SU-DHL-6 (cell line): ENCODE results near the gene FCRL1.

Source experiments
- H2AFZ ChIP-seq: fragments of 200-600 bp; sonication (generic); 2 replicates; pipeline ENCODE4 v1.6.1; 2014; ENCODE audit warnings: low read depth, mild to moderate bottlenecking, moderate library complexity, mixed read lengths, antibody characterized with exemption, low read length; ENCODE audit not compliant: severe bottlenecking
- H3F3A ChIP-seq: fragments of 200-600 bp; shearing (Covaris generic); 2 replicates; pipeline ENCODE4 v1.6.0; 2016; ENCODE audit warnings: antibody characterized with exemption, mild to moderate bottlenecking; ENCODE audit not compliant: insufficient read depth
- H3K27ac ChIP-seq: fragments of 200-600 bp; sonication (generic); 2 replicates; pipeline ENCODE4 v1.5.1; 2016; ENCODE audit warnings: low read depth, mild to moderate bottlenecking, low read length, moderate library complexity, mixed read lengths
- H3K27me3 ChIP-seq: fragments of 200-600 bp; sonication (generic), shearing (Covaris generic); 2 replicates; pipeline ENCODE4 v1.6.0; 2014; ENCODE audit warnings: mild to moderate bottlenecking, low read length
- H3K36me3 ChIP-seq: fragments of 200-600 bp; sonication (generic); 2 replicates; pipeline ENCODE4 v1.6.1; 2014; ENCODE audit warnings: mild to moderate bottlenecking, low read length, mixed read lengths
- H3K4me2 ChIP-seq: fragments of 300-600, 200-600 bp; shearing (Covaris generic), sonication (generic); 2 replicates; pipeline ENCODE4 v1.6.0; 2014; ENCODE audit warnings: low read length, low read depth, mild to moderate bottlenecking; ENCODE audit not compliant: poor library complexity, severe bottlenecking
- H3K4me3 ChIP-seq: fragments of 200-600 bp; sonication (generic); 2 replicates; pipeline ENCODE4 v1.5.1; 2014; ENCODE audit warnings: antibody characterized with exemption, low read length, mild to moderate bottlenecking, mixed read lengths; ENCODE audit not compliant: insufficient read depth, poor library complexity, severe bottlenecking
- H3K79me2 ChIP-seq: fragments of 200-600 bp; sonication (generic); 2 replicates; pipeline ENCODE4 v1.6.1; 2014; ENCODE audit warnings: mild to moderate bottlenecking, low read length, moderate library complexity; ENCODE audit not compliant: insufficient read depth
- H3K9ac ChIP-seq: fragments of 200-600 bp; sonication (generic); 2 replicates; pipeline ENCODE4 v1.7.0; 2014; ENCODE audit warnings: mild to moderate bottlenecking, low read length
- H3K9me2 ChIP-seq: fragments of 200-600 bp; sonication (generic); replicated peaks from 2 replicates; pipeline ENCODE4 v1.6.1; 2014; ENCODE audit warnings: low read length; ENCODE audit not compliant: insufficient read depth
- H3K9me3 ChIP-seq: fragments of 200-600 bp; sonication (generic); 2 replicates; pipeline ENCODE4 v1.6.1; 2014; ENCODE audit warnings: low read length, mixed read lengths; ENCODE audit not compliant: insufficient read depth
- H4K20me1 ChIP-seq: fragments of 200-600 bp; sonication (generic); 2 replicates; pipeline ENCODE4 v1.6.1; 2014; ENCODE audit warnings: low read depth, mild to moderate bottlenecking, antibody characterized with exemption, low read length, moderate library complexity, mixed read lengths
- EZH2phosphoT487 ChIP-seq: fragments of 200-600 bp; sonication (generic), shearing (Covaris generic); conservative IDR thresholded peaks from 2 replicates; pipeline ENCODE4 v1.6.1; 2018; ENCODE audit warnings: mild to moderate bottlenecking, antibody characterized with exemption, low read length, moderate library complexity, mixed read lengths
- TF ChIP-seq, protein P1 (sequence below): fragments of 200-600 bp; sonication (generic); IDR thresholded peaks from one replicate; pipeline ENCODE4 v1.5.1; 2017; ENCODE audit warnings: antibody characterized with exemption, mild to moderate bottlenecking, low read length, moderate library complexity; ENCODE audit not compliant: insufficient read depth, poor library complexity, severe bottlenecking

Gene FCRL1

DNA sequence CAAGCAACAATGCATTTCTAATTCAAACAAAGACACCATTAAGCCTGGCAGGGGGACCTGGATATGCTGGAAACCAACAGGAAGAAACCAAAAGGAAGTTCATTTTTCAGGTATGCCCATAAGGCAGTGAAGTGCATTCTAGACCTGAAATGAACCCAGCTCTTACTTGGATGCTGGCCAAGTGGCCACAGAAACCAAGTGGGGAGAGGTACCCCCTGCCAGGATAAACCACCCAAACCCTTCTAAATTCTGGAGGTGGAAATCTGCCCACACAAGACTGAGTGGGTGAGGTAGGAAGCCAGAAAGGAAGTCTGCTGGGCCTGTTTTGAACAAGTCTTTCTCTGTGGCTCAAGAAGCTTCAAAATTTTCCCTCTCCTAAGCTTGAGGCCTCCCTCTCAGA, 19.0 kb upstream of the FCRL1 start:
- H3K9me2 ChIP-seq: no peaks in the 10 kb centered on the region
- no peaks in the 10 kb centered on the region for H3K27me3 ChIP-seq
- no peak overlapping the region for H3K4me2 ChIP-seq
- H2AFZ ChIP-seq: no peak overlapping the region
- no peaks in the 10 kb centered on the region for H3K36me3 ChIP-seq
- TF ChIP-seq, protein P1, sequence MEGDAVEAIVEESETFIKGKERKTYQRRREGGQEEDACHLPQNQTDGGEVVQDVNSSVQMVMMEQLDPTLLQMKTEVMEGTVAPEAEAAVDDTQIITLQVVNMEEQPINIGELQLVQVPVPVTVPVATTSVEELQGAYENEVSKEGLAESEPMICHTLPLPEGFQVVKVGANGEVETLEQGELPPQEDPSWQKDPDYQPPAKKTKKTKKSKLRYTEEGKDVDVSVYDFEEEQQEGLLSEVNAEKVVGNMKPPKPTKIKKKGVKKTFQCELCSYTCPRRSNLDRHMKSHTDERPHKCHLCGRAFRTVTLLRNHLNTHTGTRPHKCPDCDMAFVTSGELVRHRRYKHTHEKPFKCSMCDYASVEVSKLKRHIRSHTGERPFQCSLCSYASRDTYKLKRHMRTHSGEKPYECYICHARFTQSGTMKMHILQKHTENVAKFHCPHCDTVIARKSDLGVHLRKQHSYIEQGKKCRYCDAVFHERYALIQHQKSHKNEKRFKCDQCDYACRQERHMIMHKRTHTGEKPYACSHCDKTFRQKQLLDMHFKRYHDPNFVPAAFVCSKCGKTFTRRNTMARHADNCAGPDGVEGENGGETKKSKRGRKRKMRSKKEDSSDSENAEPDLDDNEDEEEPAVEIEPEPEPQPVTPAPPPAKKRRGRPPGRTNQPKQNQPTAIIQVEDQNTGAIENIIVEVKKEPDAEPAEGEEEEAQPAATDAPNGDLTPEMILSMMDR: no peak
- no peak for TF ChIP-seq EZH2phosphoT487
- H3K9me3 ChIP-seq: no peaks in the 10 kb centered on the region
- H3K27ac ChIP-seq: no peak overlapping the region
- H4K20me1 ChIP-seq: no peaks in the 10 kb centered on the region
- no peak overlapping the region for H3K4me3 ChIP-seq
- H3K79me2 ChIP-seq: no peaks in the 10 kb centered on the region
- H3K9ac ChIP-seq: no peak overlapping the region
- H3F3A ChIP-seq: no peaks in the 10 kb centered on the region

DNA sequence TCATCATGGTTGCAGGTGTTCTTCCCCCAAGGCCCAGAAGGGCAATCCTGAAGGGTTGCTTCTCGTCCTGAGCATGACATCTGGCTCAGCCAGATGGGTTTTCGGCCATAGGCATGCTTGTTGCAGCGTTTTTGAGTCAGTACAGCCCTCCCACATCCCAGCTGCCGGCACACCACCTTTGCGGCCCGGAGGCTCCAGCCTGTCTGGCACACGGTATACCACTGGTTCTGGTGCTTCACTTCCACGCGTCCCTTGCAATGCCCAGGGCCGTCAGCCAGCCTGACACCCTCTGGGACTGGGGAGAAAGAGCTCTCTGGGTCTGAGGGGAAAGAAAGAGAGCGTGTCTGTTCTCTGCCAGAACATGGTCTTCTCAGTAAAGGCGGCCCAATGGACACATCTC, 14.5 kb upstream of the FCRL1 start:
- no peaks in the 10 kb centered on the region for H3F3A ChIP-seq
- H3K4me2 ChIP-seq: no peak overlapping the region
- TF ChIP-seq EZH2phosphoT487: no peak
- TF ChIP-seq, protein P1: no peak
- H3K9me3 ChIP-seq: no peaks in the 10 kb centered on the region
- H3K27ac ChIP-seq: no peak overlapping the region
- H3K4me3 ChIP-seq: no peak overlapping the region
- H4K20me1 ChIP-seq: no peaks in the 10 kb centered on the region
- no peaks in the 10 kb centered on the region for H3K9me2 ChIP-seq
- no peak overlapping the region for H3K9ac ChIP-seq
- H3K36me3 ChIP-seq: no peaks in the 10 kb centered on the region
- no peaks in the 10 kb centered on the region for H3K27me3 ChIP-seq
- H2AFZ ChIP-seq: no peak overlapping the region
- no peaks in the 10 kb centered on the region for H3K79me2 ChIP-seq

DNA sequence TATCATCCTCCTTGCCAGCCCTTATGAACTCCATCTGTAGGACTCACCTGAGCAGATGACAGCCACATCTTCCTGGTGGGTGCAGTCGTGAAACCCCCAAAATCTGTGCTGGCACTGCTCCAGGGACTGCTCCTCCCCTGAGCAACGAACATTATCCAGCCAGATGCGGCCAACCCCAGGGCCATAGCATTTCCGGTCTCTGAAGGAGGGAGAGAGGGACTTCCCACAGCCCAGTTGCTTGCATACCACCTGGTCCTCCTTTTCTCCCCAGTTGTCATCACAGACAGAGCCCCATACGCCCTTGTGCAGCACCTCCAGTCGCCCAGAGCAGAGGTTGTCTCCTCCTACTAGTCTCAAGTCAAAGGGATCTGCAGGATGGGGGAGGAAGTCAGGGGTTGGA, 13.2 kb upstream of the FCRL1 start:
- no peak overlapping the region for H3K4me3 ChIP-seq
- H4K20me1 ChIP-seq: no peaks in the 10 kb centered on the region
- no peak overlapping the region for H3K9ac ChIP-seq
- no peaks in the 10 kb centered on the region for H3K79me2 ChIP-seq
- peak overlapping the region; percentile 18 for H3K4me2 ChIP-seq
- no peak overlapping the region for H3K27ac ChIP-seq
- H3K9me2 ChIP-seq: no peaks in the 10 kb centered on the region
- no peak for TF ChIP-seq EZH2phosphoT487
- TF ChIP-seq, protein P1: no peak
- no peaks in the 10 kb centered on the region for H3F3A ChIP-seq
- H3K9me3 ChIP-seq: no peaks in the 10 kb centered on the region
- no peaks in the 10 kb centered on the region for H3K27me3 ChIP-seq
- H3K36me3 ChIP-seq: no peaks in the 10 kb centered on the region
- H2AFZ ChIP-seq: peak overlapping the region; percentile 17
